GM12878 (cell line): ENCODE results near the gene SLC16A9. TPM values are rescaled to one million over a fixed set of nuclear protein-coding genes. Genes with fewer than 3 reads are reported as not detected.

Experiments
- ATAC-seq: fragments of 200-7000 bp; cut with Tn5 transposase; 3 replicates; pipeline ENCODE4 v1.9.1; 2020; ENCODE audit warnings: mild to moderate bottlenecking, moderate library complexity
- BruUV-seq: library from RNA; stranded (reverse); fragments of 400-500 nt; replicated peaks from 2 replicates; lab custom pipeline; 2021; lab: Mats Ljungman, UMichigan
- CTCF ChIA-PET: fragments of 300-600 bp; sonication (Branson Sonifier 250); formaldehyde crosslinking; extraction: SDS; loops from one replicate; lab custom pipeline; 2021; ENCODE audit warnings: inconsistent platforms; lab: Yijun Ruan, JAX
- POLR2A ChIA-PET: fragments of 350-600 bp; formaldehyde crosslinking; extraction: SDS; loops from one replicate; lab custom pipeline; 2021; ENCODE audit warnings: inconsistent platforms; lab: Charles Lee
- RAD21 ChIA-PET: fragments of 300-600 bp; sonication (Branson Sonifier 250); formaldehyde crosslinking; loops from one replicate; lab custom pipeline; 2023; ENCODE audit warnings: antibody characterized with exemption; ENCODE audit not compliant: unreplicated experiment; lab: Charles Lee
- SMC1A ChIA-PET: fragments of 300-600 bp; sonication (Branson Sonifier 250); formaldehyde crosslinking; loops from one replicate; lab custom pipeline; 2023; ENCODE audit not compliant: unreplicated experiment, uncharacterized antibody; lab: Charles Lee
- DNase-seq: peaks from one replicate; pipeline ENCODE4 v3.0.0-alpha.2; 2011; ENCODE audit warnings: low read depth, low spot score
- FAIRE-seq: peaks from 3 replicates; lab custom pipeline; 2011; peaks lifted over from hg19 to GRCh38; lab: Jason Lieb, UNC
- H2AFZ ChIP-seq: 2 replicates; pipeline ENCODE4 v1.6.0; 2011; ENCODE audit warnings: low read depth, low read length, control low read depth; ENCODE audit not compliant: control insufficient read depth
- H3K27ac ChIP-seq: 2 replicates; pipeline ENCODE4 v1.5.1; 2011; ENCODE audit warnings: control low read depth; ENCODE audit not compliant: control insufficient read depth, insufficient read depth
- H3K27me3 ChIP-seq, 2 experiments: replicated peaks in 1 of 2; 2 replicates each; pipeline versions ENCODE4 v1.6.0 to v1.6.1; 2011; ENCODE audit warnings: low read length in 1 of 2; ENCODE audit not compliant: control insufficient read depth in 2 of 2, insufficient read depth in 2 of 2
- H3K36me3 ChIP-seq, 2 experiments: 2 replicates each; pipeline ENCODE4 v1.5.1; 2011; ENCODE audit warnings: low read length in 1 of 2; ENCODE audit not compliant: control insufficient read depth in 2 of 2, insufficient read depth in 2 of 2
- H3K4me1 ChIP-seq: 2 replicates; pipeline ENCODE4 v1.6.1; 2011; ENCODE audit warnings: mild to moderate bottlenecking, low read length, moderate library complexity, mixed read lengths; ENCODE audit not compliant: control insufficient read depth, insufficient read depth
- H3K4me2 ChIP-seq: 2 replicates; pipeline ENCODE4 v1.6.0; 2011; ENCODE audit warnings: control low read depth; ENCODE audit not compliant: control insufficient read depth, insufficient read depth
- H3K4me3 ChIP-seq: fragments of 200-600 bp; sonication (generic); 2 replicates; pipeline ENCODE4 v1.5.1; 2016
- H3K79me2 ChIP-seq: 2 replicates; pipeline ENCODE4 v1.6.0; 2011; ENCODE audit warnings: low read length; ENCODE audit not compliant: control insufficient read depth, insufficient read depth
- H3K9ac ChIP-seq: 2 replicates; pipeline ENCODE4 v1.8.0; 2011; ENCODE audit warnings: low read length, control low read depth, mixed read lengths; ENCODE audit not compliant: control insufficient read depth, insufficient read depth
- H3K9me3 ChIP-seq: replicated peaks from 3 replicates; pipeline ENCODE4 v1.5.1; 2011; ENCODE audit warnings: mild to moderate bottlenecking, low read length; ENCODE audit not compliant: control insufficient read depth, insufficient read depth
- H4K20me1 ChIP-seq: 2 replicates; pipeline ENCODE4 v1.6.0; 2011; ENCODE audit not compliant: control insufficient read depth, insufficient read depth
- CHD1 ChIP-seq: IDR thresholded peaks from 2 replicates; pipeline ENCODE4 v1.6.1; 2012; ENCODE audit warnings: low read depth, low read length, improper control_type of control experiment
- CTCF ChIP-seq, 3 experiments: IDR thresholded peaks in 2 of 3; conservative IDR thresholded peaks in 1 of 3; 2 replicates each; pipeline ENCODE4 v1.5.1; 2011; ENCODE audit warnings: low read depth in 3 of 3, low read length in 3 of 3, mild to moderate bottlenecking in 3 of 3, control low read depth in 2 of 3, moderate library complexity in 2 of 3, inconsistent platforms in 1 of 3, mixed read lengths in 1 of 3; ENCODE audit not compliant: control insufficient read depth in 2 of 3, insufficient read depth in 1 of 3; ENCODE audit errors: extremely low read depth in 1 of 3
- EED ChIP-seq: sonication (generic); IDR thresholded peaks from 2 replicates; pipeline ENCODE4 v1.6.1; 2016; ENCODE audit warnings: antibody characterized with exemption, low read depth
- RAD51 ChIP-seq: fragments of 450-650 bp; IDR thresholded peaks from 2 replicates; pipeline ENCODE4 v1.6.1; 2016; ENCODE audit warnings: moderate library complexity, mild to moderate bottlenecking, inconsistent platforms
- RFX5 ChIP-seq: IDR thresholded peaks from 2 replicates; pipeline ENCODE4 v1.6.1; 2011; ENCODE audit warnings: low read depth, low read length, improper control_type of control experiment
- WGBS: methylation state at CpG from one replicate; pipeline ENCODE4 v1.1.6; 2016; ENCODE audit warnings: low lambda C conversion rate; ENCODE audit not compliant: insufficient replicate concordance, insufficient coverage; ENCODE audit errors: missing lambda C conversion rate; 5-methylcytosine and 5-hydroxymethylcytosine counted together
- in situ Hi-C: fragments of 300-500 bp; cut with MboI; formaldehyde crosslinking; loops from 9 replicates; pipeline ENCODE4 v1.14.3; 2018; ENCODE audit warnings: mixed read lengths
- intact Hi-C: fragments of 100-400 bp; cut with micrococcal nuclease; formaldehyde crosslinking; loops from one replicate; pipeline ENCODE4 v1.14.2; 2022; ENCODE audit not compliant: unreplicated experiment
- polyA plus RNA-seq, 11 experiments: library from polyadenylated mRNA; depleted of rRNA in 4 of 11; unstranded in 6 of 11; stranded (reverse) in 5 of 11; fragments of >200 nt; fragmentation: Nextera tagmentation in 4 of 11; fragmentation: Illumina TruSeq in 1 of 11; extraction: Ambion mirVana in 4 of 11; extraction: Trizol in 1 of 11; gene quantifications; 1 replicate in 1 of 11; 2 replicates in 10 of 11; pipeline versions ENCODE4 v1.2.1 to v1.2.3, GENCODE V29; 2011 to 2016; ENCODE audit warnings: inconsistent platforms in 2 of 11, missing spikeins in 2 of 11, low read depth in 1 of 11
- total RNA-seq, 4 experiments: library from RNA; depleted of rRNA in 3 of 4; stranded (reverse); fragments of >200 nt in 3 of 4; fragmentation: Illumina TruSeq in 1 of 4; extraction: Trizol in 1 of 4; gene quantifications; 2 replicates each; pipeline versions ENCODE4 v1.2.1 to v1.2.3, GENCODE V29; 2013 to 2021
- TF ChIP-seq, protein P1 (sequence below): fragments of 450-650 bp; IDR thresholded peaks from 2 replicates; pipeline ENCODE4 v1.6.1; 2016; ENCODE audit warnings: mild to moderate bottlenecking

The SLC16A9 gene
- total and polyA plus RNA-seq, 10 of the 15 experiments (the other 5 are each of a cell fraction or from before 2014, with no cell fraction given), result 0.86 to 6.2 (median 4.3) TPM

DNA sequence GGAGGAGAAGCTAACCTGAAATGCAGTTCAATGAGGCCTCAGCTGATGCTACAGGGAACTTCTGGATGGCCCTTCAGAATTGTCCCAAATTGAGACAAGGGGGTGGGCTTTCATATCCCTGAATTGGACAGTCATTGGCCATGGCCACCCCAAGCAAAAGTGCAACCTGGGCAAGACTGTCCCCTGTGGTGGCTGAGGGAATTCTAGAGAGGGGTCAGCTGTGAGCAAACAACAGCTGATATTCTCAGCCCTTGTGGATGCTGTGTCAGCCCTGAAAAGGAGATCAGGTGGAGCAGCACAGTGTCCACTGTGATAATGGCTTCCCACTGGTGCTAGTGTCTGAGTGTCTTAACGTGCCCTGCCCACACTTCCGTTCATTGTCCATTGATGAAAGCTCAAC is 76.6 kb downstream of the SLC16A9 start:
- ChIA-PET SMC1A (no interaction called here), CTCF (interaction anchor here (2.2 kb wide), 1 partner anchor 10 kb away, joined by 5 read pairs; no protein-coding TSS in a partner anchor), POLR2A (no interaction called here), RAD21 (interaction anchor here (1.8 kb wide), 1 partner anchor 10 kb away, joined by 4 read pairs; no protein-coding TSS in a partner anchor)
- 55% methylated on average over 2 of the region's 2 CpGs for WGBS
- intact Hi-C loops, result no loop called here
- DNase-seq, result no peak
- in situ Hi-C loops, result no loop called here
- H3K4me1 ChIP-seq, result no peaks in the 10 kb centered on the region; the same call in 1 of the 2 replicates
- ATAC-seq, result peak; percentile 29; the same call in 1 of the 3 replicates
- no peak overlapping the region for H3K4me3 ChIP-seq
- no peaks in the 10 kb centered on the region for H4K20me1 ChIP-seq
- H3K79me2 ChIP-seq, result no peaks in the 10 kb centered on the region
- no peak overlapping the region for H3K27ac ChIP-seq
- H3K9ac ChIP-seq, result no peak overlapping the region
- H3K36me3 ChIP-seq, result no peaks in the 10 kb centered on the region
- BruUV-seq, result no TSS peak
- no peak overlapping the region for H3K4me2 ChIP-seq
- no peak overlapping the region for H2AFZ ChIP-seq
- no peaks in the 10 kb centered on the region for H3K27me3 ChIP-seq
- TF ChIP-seq CTCF (IDR thresholded peaks at IDR 0.05 in 2 of 3, conservative IDR thresholded peaks at IDR 0.05 in 1 of 3; ENCODE audit: control insufficient read depth in 2 of 3, extremely low read depth in 1 of 3, insufficient read depth in 1 of 3, low read depth in 3 of 3, low read length in 3 of 3), result peak in 1 of 3 experiments; percentile 13; a peak in 1 of 6 replicates
- TF ChIP-seq CHD1, result no peak
- TF ChIP-seq, protein P1, sequence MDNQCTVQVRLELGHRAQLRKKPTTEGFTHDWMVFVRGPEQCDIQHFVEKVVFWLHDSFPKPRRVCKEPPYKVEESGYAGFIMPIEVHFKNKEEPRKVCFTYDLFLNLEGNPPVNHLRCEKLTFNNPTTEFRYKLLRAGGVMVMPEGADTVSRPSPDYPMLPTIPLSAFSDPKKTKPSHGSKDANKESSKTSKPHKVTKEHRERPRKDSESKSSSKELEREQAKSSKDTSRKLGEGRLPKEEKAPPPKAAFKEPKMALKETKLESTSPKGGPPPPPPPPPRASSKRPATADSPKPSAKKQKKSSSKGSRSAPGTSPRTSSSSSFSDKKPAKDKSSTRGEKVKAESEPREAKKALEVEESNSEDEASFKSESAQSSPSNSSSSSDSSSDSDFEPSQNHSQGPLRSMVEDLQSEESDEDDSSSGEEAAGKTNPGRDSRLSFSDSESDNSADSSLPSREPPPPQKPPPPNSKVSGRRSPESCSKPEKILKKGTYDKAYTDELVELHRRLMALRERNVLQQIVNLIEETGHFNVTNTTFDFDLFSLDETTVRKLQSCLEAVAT, result no peak
- no peak for TF ChIP-seq EED
- TF ChIP-seq RFX5, result no peak
- TF ChIP-seq RAD51, result no peak
- no peak for FAIRE-seq
- H3K9me3 ChIP-seq, result no peaks in the 10 kb centered on the region; the same call in 2 of the 3 replicates
